K562 (cell line): Measurements from ENCODE around the gene AUNIP. TPM values are rescaled to one million over a fixed set of nuclear protein-coding genes. Genes with fewer than 3 reads are reported as not detected.

ENCODE experiments used
- ATAC-seq: fragments of 200-7000 bp; cut with Tn5 transposase; 3 replicates; pipeline ENCODE4 v1.9.1; 2020; ENCODE audit warnings: moderate library complexity
- BruUV-seq: library from RNA; stranded (reverse); fragments of 400-500 nt; replicated peaks from 2 replicates; lab custom pipeline; 2021; lab: Mats Ljungman, UMichigan
- CTCF ChIA-PET: fragments of 300-600 bp; formaldehyde crosslinking; extraction: SDS; loops from one replicate; lab custom pipeline; 2021; ENCODE audit warnings: low intra/inter-chr PET ratio; lab: Yijun Ruan, JAX
- POLR2A ChIA-PET: fragments of 300-600, 350-650 bp; sonication (Branson Sonifier 250); formaldehyde crosslinking; extraction: SDS; loops from one replicate; lab custom pipeline; 2021; ENCODE audit warnings: antibody characterized with exemption, inconsistent platforms; lab: Yijun Ruan, JAX
- DNase-seq, 4 experiments: peaks; one replicate each; pipeline versions ENCODE4 v3.0.0 to v3.0.0-alpha.2; 2011 to 2018; ENCODE audit warnings: low spot score in 3 of 4, mixed read lengths in 3 of 4; ENCODE audit errors: extremely low read depth in 1 of 4
- FAIRE-seq: peaks from 2 replicates; lab custom pipeline; 2011; peaks lifted over from hg19 to GRCh38; lab: Jason Lieb, UNC
- H2AFZ ChIP-seq: 2 replicates; pipeline ENCODE4 v1.6.0; 2011; ENCODE audit warnings: low read depth, low read length, control low read depth, inconsistent platforms
- H3K27ac ChIP-seq: fragments of 200-600 bp; 3 replicates; pipeline ENCODE4 v1.8.0; 2011; ENCODE audit warnings: low read depth, mild to moderate bottlenecking, control low read depth, inconsistent platforms, low read length, moderate library complexity, mixed read lengths; ENCODE audit errors: extremely low read depth
- H3K27me3 ChIP-seq, 2 experiments: fragments of 300-600 bp in 1 of 2; 2 replicates in 1 of 2; 3 replicates in 1 of 2; pipeline versions ENCODE4 v1.6.0 to v1.8.0; 2011; ENCODE audit warnings: inconsistent platforms in 2 of 2, low read length in 2 of 2, mild to moderate bottlenecking in 1 of 2, mixed read lengths in 1 of 2, moderate library complexity in 1 of 2; ENCODE audit not compliant: control insufficient read depth in 2 of 2, insufficient read depth in 2 of 2
- H3K36me3 ChIP-seq: fragments of 300-600 bp; 3 replicates; pipeline ENCODE4 v1.8.0; 2011; ENCODE audit warnings: mild to moderate bottlenecking, low read length, inconsistent platforms; ENCODE audit not compliant: control insufficient read depth, insufficient read depth
- H3K4me1 ChIP-seq, 2 experiments: fragments of 200-600 bp in 1 of 2; replicated peaks in 1 of 2; 2 replicates in 1 of 2; 3 replicates in 1 of 2; pipeline versions ENCODE4 v1.5.1 to v1.8.0; 2011; ENCODE audit warnings: inconsistent platforms in 2 of 2, low read length in 2 of 2, mild to moderate bottlenecking in 1 of 2, mixed read lengths in 1 of 2, moderate library complexity in 1 of 2; ENCODE audit not compliant: control insufficient read depth in 2 of 2, insufficient read depth in 2 of 2
- H3K4me2 ChIP-seq: 2 replicates; pipeline ENCODE4 v1.6.1; 2011; ENCODE audit warnings: low read length, control low read depth, inconsistent platforms, mixed read lengths; ENCODE audit not compliant: insufficient read depth
- H3K4me3 ChIP-seq: fragments of 200-600 bp; sonication (generic), shearing (Covaris generic); 2 replicates; pipeline ENCODE4 v1.5.1; 2016; ENCODE audit warnings: control low read depth, inconsistent platforms
- H3K79me2 ChIP-seq: fragments of 200-600 bp; 3 replicates; pipeline ENCODE4 v1.8.0; 2011; ENCODE audit warnings: low read length, inconsistent platforms; ENCODE audit not compliant: control insufficient read depth, insufficient read depth
- H3K9ac ChIP-seq, 2 experiments: 2 replicates each; pipeline versions ENCODE4 v1.6.0 to v1.6.1; 2011; ENCODE audit warnings: low read depth in 2 of 2, low read length in 2 of 2, control low read depth in 1 of 2, inconsistent platforms in 1 of 2, mild to moderate bottlenecking in 1 of 2, mixed read lengths in 1 of 2; ENCODE audit not compliant: insufficient read depth in 1 of 2
- H3K9me1 ChIP-seq: one replicate; pipeline ENCODE4 v1.6.0; 2011; ENCODE audit warnings: inconsistent platforms, mild to moderate bottlenecking, low read length, moderate library complexity; ENCODE audit not compliant: control insufficient read depth, insufficient read depth
- H3K9me3 ChIP-seq: replicated peaks from 2 replicates; pipeline ENCODE4 v1.5.1; 2011; ENCODE audit warnings: low read depth, low read length, inconsistent platforms; ENCODE audit not compliant: control insufficient read depth, insufficient read depth
- H4K20me1 ChIP-seq: replicated peaks from 2 replicates; pipeline ENCODE4 v1.6.1; 2011; ENCODE audit warnings: low read length, inconsistent platforms, mixed read lengths; ENCODE audit not compliant: control insufficient read depth, insufficient read depth
- CEBPB ChIP-seq: fragments of 450-650 bp; IDR thresholded peaks from 2 replicates; pipeline ENCODE4 v1.6.1; 2016; ENCODE audit warnings: missing genetic modification characterization, missing compliant biosample characterization
- NFIC ChIP-seq: fragments of 450-650 bp; IDR thresholded peaks from 2 replicates; pipeline ENCODE4 v1.6.1; 2017; ENCODE audit warnings: mild to moderate bottlenecking, inconsistent platforms
- SAFB2 ChIP-seq: fragments of 200-400 bp; formaldehyde crosslinking; IDR thresholded peaks from 2 replicates; pipeline ENCODE4 v1.6.1; 2018; ENCODE audit warnings: borderline replicate concordance, low read length, low read depth, moderate library complexity; ENCODE audit not compliant: severe bottlenecking
- WGBS: fragments of 100-300 bp; shearing (Covaris generic); methylation state at CpG from one replicate; pipeline ENCODE4 v1.1.6; 2016; ENCODE audit warnings: low coverage, mixed read lengths; ENCODE audit not compliant: insufficient coverage; ENCODE audit errors: missing lambda C conversion rate; 5-methylcytosine and 5-hydroxymethylcytosine counted together
- in situ Hi-C: fragments of 300-500 bp; cut with MboI; formaldehyde crosslinking; loops from 4 replicates; pipeline ENCODE4 v1.15.0; 2018; ENCODE audit warnings: inconsistent platforms, mixed read lengths
- intact Hi-C: fragments of 100-400 bp; cut with micrococcal nuclease; formaldehyde crosslinking; loops from 2 replicates; pipeline ENCODE4 v1.14.2; 2022
- polyA plus RNA-seq, 8 experiments: library from polyadenylated mRNA; depleted of rRNA in 4 of 8; stranded (reverse) in 5 of 8; unstranded in 3 of 8; fragments of >200 nt; fragmentation: Nextera tagmentation in 2 of 8; fragmentation: Illumina TruSeq in 1 of 8; extraction: Ambion mirVana in 2 of 8; extraction: Trizol in 1 of 8; gene quantifications; 2 replicates each; pipeline versions ENCODE4 v1.2.1 to v1.2.3, GENCODE V29; 2011 to 2014; ENCODE audit warnings: inconsistent platforms in 1 of 8, missing spikeins in 1 of 8
- total RNA-seq, 7 experiments: library from RNA; depleted of rRNA in 6 of 7; stranded (reverse); fragments of >200 nt in 6 of 7; fragmentation: Illumina TruSeq in 2 of 7; extraction: Trizol in 2 of 7; gene quantifications; 2 replicates each; pipeline versions ENCODE4 v1.2.1 to v1.2.3, GENCODE V29; 2011 to 2021; ENCODE audit warnings: low replicate concordance in 1 of 7
- TF ChIP-seq, protein P1 (sequence below): sonication (generic); formaldehyde crosslinking; IDR thresholded peaks from 2 replicates; pipeline ENCODE4 v1.8.0; 2022; ENCODE audit warnings: mild to moderate bottlenecking, missing genetic modification reagents
- TF ChIP-seq, protein P2 (sequence below): sonication (generic); formaldehyde crosslinking; IDR thresholded peaks from 2 replicates; pipeline ENCODE4 v1.8.1; 2023; ENCODE audit warnings: mild to moderate bottlenecking, missing genetic modification reagents, moderate library complexity
- TF ChIP-seq, protein P3 (sequence below): sonication (generic); formaldehyde crosslinking; IDR thresholded peaks from 2 replicates; pipeline ENCODE4 v1.8.1; 2023; ENCODE audit warnings: mild to moderate bottlenecking, missing genetic modification reagents

AUNIP gene
- total and polyA plus RNA-seq, 9 of the 15 experiments (the other 6 are each of a cell fraction or from before 2014, with no cell fraction given) = 12.1 to 53.8 (median 47.1) TPM

DNA sequence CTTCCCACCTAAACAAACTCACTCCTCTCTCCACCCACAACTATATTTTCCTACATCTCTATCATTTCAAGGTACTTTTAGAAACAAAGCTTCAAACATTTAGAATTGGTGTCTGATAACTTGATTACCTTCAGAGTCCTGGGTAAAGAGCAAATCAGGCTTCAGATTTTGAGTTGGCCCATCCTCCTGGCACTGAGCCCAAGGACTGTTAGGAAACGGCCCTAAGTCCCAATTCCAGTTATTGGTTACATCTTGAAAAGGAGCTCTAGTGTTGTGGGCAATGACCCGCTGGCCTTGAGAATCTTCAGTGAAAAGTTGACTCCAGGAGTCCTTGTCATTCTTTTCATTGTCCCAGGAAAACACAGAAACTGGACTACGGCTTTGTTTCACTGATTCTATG, 24.4 kb downstream of the AUNIP start:
- H3K4me2 ChIP-seq = no peak overlapping the region
- FAIRE-seq = no peak
- in situ Hi-C loops (no loop called here), intact Hi-C loops (no loop called here)
- CTCF ChIA-PET = no interaction called here
- no peaks in the 10 kb centered on the region for H3K27me3 ChIP-seq
- H3K9me3 ChIP-seq = no peaks in the 10 kb centered on the region
- no peak overlapping the region for H2AFZ ChIP-seq
- H3K9ac ChIP-seq = no peak overlapping the region
- H3K27ac ChIP-seq = no peak overlapping the region
- H3K4me3 ChIP-seq = no peak overlapping the region
- peaks cover 67% of the 10 kb centered on the region for H3K79me2 ChIP-seq
- TF ChIP-seq CEBPB (tag) (no peak), NFIC (peak; percentile 56), SAFB2 (no peak)
- TF ChIP-seq, protein P1, sequence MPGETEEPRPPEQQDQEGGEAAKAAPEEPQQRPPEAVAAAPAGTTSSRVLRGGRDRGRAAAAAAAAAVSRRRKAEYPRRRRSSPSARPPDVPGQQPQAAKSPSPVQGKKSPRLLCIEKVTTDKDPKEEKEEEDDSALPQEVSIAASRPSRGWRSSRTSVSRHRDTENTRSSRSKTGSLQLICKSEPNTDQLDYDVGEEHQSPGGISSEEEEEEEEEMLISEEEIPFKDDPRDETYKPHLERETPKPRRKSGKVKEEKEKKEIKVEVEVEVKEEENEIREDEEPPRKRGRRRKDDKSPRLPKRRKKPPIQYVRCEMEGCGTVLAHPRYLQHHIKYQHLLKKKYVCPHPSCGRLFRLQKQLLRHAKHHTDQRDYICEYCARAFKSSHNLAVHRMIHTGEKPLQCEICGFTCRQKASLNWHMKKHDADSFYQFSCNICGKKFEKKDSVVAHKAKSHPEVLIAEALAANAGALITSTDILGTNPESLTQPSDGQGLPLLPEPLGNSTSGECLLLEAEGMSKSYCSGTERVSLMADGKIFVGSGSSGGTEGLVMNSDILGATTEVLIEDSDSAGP (CRISPR knock-in tag) = no peak
- TF ChIP-seq, protein P2, sequence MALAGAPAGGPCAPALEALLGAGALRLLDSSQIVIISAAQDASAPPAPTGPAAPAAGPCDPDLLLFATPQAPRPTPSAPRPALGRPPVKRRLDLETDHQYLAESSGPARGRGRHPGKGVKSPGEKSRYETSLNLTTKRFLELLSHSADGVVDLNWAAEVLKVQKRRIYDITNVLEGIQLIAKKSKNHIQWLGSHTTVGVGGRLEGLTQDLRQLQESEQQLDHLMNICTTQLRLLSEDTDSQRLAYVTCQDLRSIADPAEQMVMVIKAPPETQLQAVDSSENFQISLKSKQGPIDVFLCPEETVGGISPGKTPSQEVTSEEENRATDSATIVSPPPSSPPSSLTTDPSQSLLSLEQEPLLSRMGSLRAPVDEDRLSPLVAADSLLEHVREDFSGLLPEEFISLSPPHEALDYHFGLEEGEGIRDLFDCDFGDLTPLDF (CRISPR knock-in tag) = no peak
- TF ChIP-seq, protein P3, sequence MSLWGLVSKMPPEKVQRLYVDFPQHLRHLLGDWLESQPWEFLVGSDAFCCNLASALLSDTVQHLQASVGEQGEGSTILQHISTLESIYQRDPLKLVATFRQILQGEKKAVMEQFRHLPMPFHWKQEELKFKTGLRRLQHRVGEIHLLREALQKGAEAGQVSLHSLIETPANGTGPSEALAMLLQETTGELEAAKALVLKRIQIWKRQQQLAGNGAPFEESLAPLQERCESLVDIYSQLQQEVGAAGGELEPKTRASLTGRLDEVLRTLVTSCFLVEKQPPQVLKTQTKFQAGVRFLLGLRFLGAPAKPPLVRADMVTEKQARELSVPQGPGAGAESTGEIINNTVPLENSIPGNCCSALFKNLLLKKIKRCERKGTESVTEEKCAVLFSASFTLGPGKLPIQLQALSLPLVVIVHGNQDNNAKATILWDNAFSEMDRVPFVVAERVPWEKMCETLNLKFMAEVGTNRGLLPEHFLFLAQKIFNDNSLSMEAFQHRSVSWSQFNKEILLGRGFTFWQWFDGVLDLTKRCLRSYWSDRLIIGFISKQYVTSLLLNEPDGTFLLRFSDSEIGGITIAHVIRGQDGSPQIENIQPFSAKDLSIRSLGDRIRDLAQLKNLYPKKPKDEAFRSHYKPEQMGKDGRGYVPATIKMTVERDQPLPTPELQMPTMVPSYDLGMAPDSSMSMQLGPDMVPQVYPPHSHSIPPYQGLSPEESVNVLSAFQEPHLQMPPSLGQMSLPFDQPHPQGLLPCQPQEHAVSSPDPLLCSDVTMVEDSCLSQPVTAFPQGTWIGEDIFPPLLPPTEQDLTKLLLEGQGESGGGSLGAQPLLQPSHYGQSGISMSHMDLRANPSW (CRISPR knock-in tag) = no peak
- no peak for DNase-seq
- no peaks in the 10 kb centered on the region for H3K9me1 ChIP-seq
- 80% methylated on average over 3 of the region's 3 CpGs for WGBS
- peaks cover 12% of the 10 kb centered on the region; the same call in 1 of the 2 replicates for H4K20me1 ChIP-seq
- BruUV-seq = no TSS peak
- POLR2A ChIA-PET = interaction anchor here (0.9 to 11.2 kb wide), 2 partner anchors 9 to 24 kb away, joined by 3 to 108 read pairs; no protein-coding TSS in a partner anchor
- H3K4me1 ChIP-seq = peaks cover 12 to 25% of the 10 kb centered on the region in 2 experiments; a peak in 4 of 5 replicates
- ATAC-seq = no peak
- peaks cover 78% of the 10 kb centered on the region for H3K36me3 ChIP-seq
